H1 (cell line): ENCODE data around the gene PCCA. TPM values are rescaled to one million over a fixed set of nuclear protein-coding genes. Genes with fewer than 3 reads are reported as not detected.

Source experiments
- CTCF ChIA-PET: fragments of 300-600 bp; sonication (Branson Sonifier 250); formaldehyde crosslinking; loops from one replicate; lab custom pipeline; 2021; ENCODE audit not compliant: partially characterized antibody; lab: Charles Lee
- POLR2A ChIA-PET: fragments of 300-600 bp; sonication (Branson Sonifier 250); formaldehyde crosslinking; loops from one replicate; lab custom pipeline; 2021; ENCODE audit warnings: inconsistent platforms; ENCODE audit not compliant: partially characterized antibody; lab: Charles Lee
- DNase-seq, 2 experiments: peaks; one replicate each; pipeline versions ENCODE4 v3.0.0 to v3.0.0-alpha.2; 2010 to 2022; ENCODE audit warnings: low spot score in 2 of 2, low read depth in 1 of 2, mixed read lengths in 1 of 2
- FAIRE-seq: peaks from 2 replicates; lab custom pipeline; 2011; peaks lifted over from hg19 to GRCh38; lab: Jason Lieb, UNC
- H2AFZ ChIP-seq: 2 replicates; pipeline ENCODE4 v1.8.1; 2012; ENCODE audit warnings: low read length, inconsistent platforms
- H2AK5ac ChIP-seq: 2 replicates; pipeline ENCODE4 v1.6.1; 2013; ENCODE audit warnings: low read depth, low read length
- H2BK120ac ChIP-seq: replicated peaks from 2 replicates; pipeline ENCODE3; 2013; ENCODE audit warnings: low read depth, low read length, inconsistent platforms
- H2BK12ac ChIP-seq: 2 replicates; pipeline ENCODE4 v1.6.1; 2013; ENCODE audit warnings: low read depth, low read length
- H2BK15ac ChIP-seq: 2 replicates; pipeline ENCODE4 v1.6.1; 2013; ENCODE audit warnings: low read length
- H2BK20ac ChIP-seq: 2 replicates; pipeline ENCODE4 v1.6.1; 2013; ENCODE audit warnings: low read length
- H2BK5ac ChIP-seq: 2 replicates; pipeline ENCODE4 v1.6.1; 2013; ENCODE audit warnings: low read depth, low read length
- H3K14ac ChIP-seq: 2 replicates; pipeline ENCODE4 v1.6.1; 2013; ENCODE audit warnings: inconsistent platforms; ENCODE audit not compliant: insufficient read length
- H3K18ac ChIP-seq: 2 replicates; pipeline ENCODE4 v1.6.1; 2013; ENCODE audit warnings: low read length; ENCODE audit errors: extremely low read depth
- H3K23ac ChIP-seq: 2 replicates; pipeline ENCODE4 v1.6.1; 2013; ENCODE audit warnings: inconsistent platforms; ENCODE audit not compliant: insufficient read length
- H3K23me2 ChIP-seq: 2 replicates; pipeline ENCODE4 v1.6.1; 2013; ENCODE audit warnings: low read depth, low read length
- H3K27ac ChIP-seq: 2 replicates; pipeline ENCODE4 v1.6.1; 2011; ENCODE audit warnings: low read depth, low read length, inconsistent platforms
- H3K27me3 ChIP-seq, 4 experiments: replicated peaks in 1 of 4; 1 replicate in 1 of 4; 2 replicates in 3 of 4; pipeline versions ENCODE4 v1.6.1 to v1.8.1; 2011 to 2013; ENCODE audit warnings: low read length in 3 of 4, mild to moderate bottlenecking in 3 of 4, inconsistent platforms in 2 of 4, mixed read lengths in 2 of 4, moderate library complexity in 1 of 4; ENCODE audit not compliant: control insufficient read depth in 3 of 4, insufficient read depth in 3 of 4; ENCODE audit errors: extremely low read depth in 1 of 4
- H3K36me3 ChIP-seq, 4 experiments: 2 replicates each; pipeline versions ENCODE4 v1.6.1 to v1.8.1; 2011 to 2013; ENCODE audit warnings: mild to moderate bottlenecking in 4 of 4, low read length in 3 of 4, moderate library complexity in 2 of 4, control low read depth in 1 of 4, inconsistent platforms in 1 of 4; ENCODE audit not compliant: insufficient read depth in 4 of 4, control insufficient read depth in 2 of 4
- H3K4ac ChIP-seq: replicated peaks from 2 replicates; pipeline ENCODE3; 2013; ENCODE audit warnings: low read length, low read depth, mixed read lengths, inconsistent platforms; ENCODE audit not compliant: insufficient read length
- H3K4me1 ChIP-seq, 4 experiments: replicated peaks in 1 of 4; 1 replicate in 1 of 4; 2 replicates in 3 of 4; pipeline versions ENCODE4 v1.6.1 to v1.8.1; 2011 to 2013; ENCODE audit warnings: low read length in 3 of 4, inconsistent platforms in 2 of 4, mixed read lengths in 1 of 4; ENCODE audit not compliant: insufficient read depth in 4 of 4, control insufficient read depth in 3 of 4
- H3K4me2 ChIP-seq, 2 experiments: 2 replicates each; pipeline versions ENCODE4 v1.6.1 to v1.8.1; 2011 to 2013; ENCODE audit warnings: low read depth in 2 of 2, low read length in 2 of 2, control low read depth in 1 of 2, inconsistent platforms in 1 of 2, mild to moderate bottlenecking in 1 of 2; ENCODE audit not compliant: insufficient read depth in 1 of 2
- H3K4me3 ChIP-seq, 4 experiments: fragments of 200-600, 300-600 bp in 1 of 4; sonication (generic), shearing (Covaris generic), sonication (Bioruptor Twin) in 1 of 4; 2 replicates each; pipeline versions ENCODE4 v1.5.1 to v1.8.1; 2011 to 2016; ENCODE audit warnings: low read length in 4 of 4, low read depth in 3 of 4, control low read depth in 2 of 4, inconsistent platforms in 2 of 4, mild to moderate bottlenecking in 2 of 4, mixed read lengths in 1 of 4, moderate library complexity in 1 of 4; ENCODE audit not compliant: insufficient read depth in 2 of 4; ENCODE audit errors: extremely low read depth in 1 of 4
- H3K56ac ChIP-seq: replicated peaks from 2 replicates; pipeline ENCODE3; 2013; ENCODE audit warnings: low read depth, mild to moderate bottlenecking, mixed read lengths, low read length, inconsistent platforms; ENCODE audit not compliant: insufficient read length
- H3K79me1 ChIP-seq: 2 replicates; pipeline ENCODE4 v1.6.1; 2013; ENCODE audit warnings: low read depth, low read length, control low read depth
- H3K79me2 ChIP-seq, 2 experiments: 2 replicates each; pipeline versions ENCODE4 v1.6.1 to v1.8.1; 2012 to 2013; ENCODE audit warnings: low read length in 2 of 2, mild to moderate bottlenecking in 2 of 2, inconsistent platforms in 1 of 2; ENCODE audit not compliant: insufficient read depth in 2 of 2, control insufficient read depth in 1 of 2
- H3K9ac ChIP-seq, 4 experiments: replicated peaks in 1 of 4; 1 replicate in 1 of 4; 2 replicates in 3 of 4; pipeline versions ENCODE4 v1.6.1 to v1.8.1; 2011 to 2013; ENCODE audit warnings: low read depth in 3 of 4, low read length in 3 of 4, control low read depth in 2 of 4, mild to moderate bottlenecking in 2 of 4, moderate library complexity in 2 of 4, inconsistent platforms in 1 of 4; ENCODE audit errors: extremely low read depth in 1 of 4
- H3K9me3 ChIP-seq, 2 experiments: 2 replicates each; pipeline versions ENCODE4 v1.6.1 to v1.8.1; 2012 to 2013; ENCODE audit warnings: mild to moderate bottlenecking in 2 of 2, moderate library complexity in 2 of 2, control low read depth in 1 of 2, inconsistent platforms in 1 of 2, low read depth in 1 of 2, low read length in 1 of 2, mixed read lengths in 1 of 2; ENCODE audit not compliant: insufficient read depth in 2 of 2
- H4K20me1 ChIP-seq, 2 experiments: replicated peaks in 1 of 2; 2 replicates each; pipeline versions ENCODE3 to v1.8.1; 2011 to 2013; ENCODE audit warnings: inconsistent platforms in 2 of 2, low read length in 2 of 2, mild to moderate bottlenecking in 1 of 2; ENCODE audit not compliant: insufficient read depth in 2 of 2, control insufficient read depth in 1 of 2
- H4K5ac ChIP-seq: 2 replicates; pipeline ENCODE4 v1.6.1; 2013; ENCODE audit warnings: low read length, low read depth, mixed read lengths, inconsistent platforms; ENCODE audit not compliant: insufficient read length
- H4K8ac ChIP-seq: 2 replicates; pipeline ENCODE4 v1.8.0; 2013; ENCODE audit warnings: mild to moderate bottlenecking, moderate library complexity, low read length, inconsistent platforms; ENCODE audit not compliant: insufficient read depth; ENCODE audit errors: extremely low read depth
- H4K91ac ChIP-seq: replicated peaks from 2 replicates; pipeline ENCODE3; 2013; ENCODE audit warnings: low read length, mixed read lengths, inconsistent platforms; ENCODE audit not compliant: insufficient read length
- BCL11A ChIP-seq, 2 experiments: IDR thresholded peaks; one replicate each; pipeline ENCODE4 v1.6.1; 2011; ENCODE audit warnings: low read depth in 2 of 2, low read length in 2 of 2, mild to moderate bottlenecking in 2 of 2
- CREB1 ChIP-seq: IDR thresholded peaks from 2 replicates; pipeline ENCODE4 v1.6.1; 2012; ENCODE audit warnings: inconsistent platforms
- GABPA ChIP-seq: IDR thresholded peaks from 2 replicates; pipeline ENCODE4 v1.6.1; 2011; ENCODE audit warnings: mild to moderate bottlenecking, low read length, moderate library complexity, borderline replicate concordance; ENCODE audit not compliant: insufficient read depth
- JUN ChIP-seq: IDR thresholded peaks from 2 replicates; pipeline ENCODE4 v1.6.1; 2011; ENCODE audit warnings: low read depth, mild to moderate bottlenecking, improper control_type of control experiment, low read length
- JUND ChIP-seq: IDR thresholded peaks from 2 replicates; pipeline ENCODE4 v1.6.1; 2011; ENCODE audit warnings: mild to moderate bottlenecking, improper control_type of control experiment, low read length
- KDM5A ChIP-seq: fragments of 200-600 bp; IDR thresholded peaks from 2 replicates; pipeline ENCODE4 v1.7.1; 2012; ENCODE audit warnings: mild to moderate bottlenecking, low read length, inconsistent platforms, mixed read lengths
- MAFK ChIP-seq: IDR thresholded peaks from 2 replicates; pipeline ENCODE4 v1.6.1; 2012; ENCODE audit warnings: low read depth, mild to moderate bottlenecking, improper control_type of control experiment, low read length
- NRF1 ChIP-seq: IDR thresholded peaks from 2 replicates; pipeline ENCODE4 v1.6.1; 2011; ENCODE audit warnings: mild to moderate bottlenecking, low read depth, low read length, improper control_type of control experiment
- POU5F1 ChIP-seq: IDR thresholded peaks from 2 replicates; pipeline ENCODE4 v1.6.1; 2011; ENCODE audit warnings: low read depth, mild to moderate bottlenecking, low read length, moderate library complexity
- RFX5 ChIP-seq: IDR thresholded peaks from 2 replicates; pipeline ENCODE4 v1.6.1; 2011; ENCODE audit warnings: low read depth, low read length, improper control_type of control experiment, borderline replicate concordance
- TCF12 ChIP-seq: IDR thresholded peaks from 2 replicates; pipeline ENCODE4 v1.6.1; 2011; ENCODE audit warnings: low read depth, mild to moderate bottlenecking, low read length
- WGBS, 2 experiments: shearing (Covaris generic) in 1 of 2; methylation state at CpG; one replicate each; pipeline versions ENCODE4 v1.1.6 to v1.1.7; 2013 to 2015; ENCODE audit warnings: low lambda C conversion rate in 2 of 2, mixed read lengths in 2 of 2, inconsistent platforms in 1 of 2, low coverage in 1 of 2, missing lambda C conversion rate in 1 of 2; ENCODE audit not compliant: insufficient replicate concordance in 2 of 2, insufficient coverage in 1 of 2, insufficient read length in 1 of 2; ENCODE audit errors: extremely low coverage in 1 of 2, missing lambda C conversion rate in 1 of 2; 5-methylcytosine and 5-hydroxymethylcytosine counted together
- polyA plus RNA-seq, 7 experiments: library from polyadenylated mRNA; depleted of rRNA in 3 of 7; stranded (reverse) in 5 of 7; unstranded in 2 of 7; fragments of >200 nt in 5 of 7; fragments of 200-250 nt in 2 of 7; gene quantifications; 1 replicate in 5 of 7; 2 replicates in 1 of 7; 4 replicates in 1 of 7; pipeline versions ENCODE4 v1.2.1 to v1.2.3, GENCODE V29; 2011 to 2013; ENCODE audit warnings: missing spikeins in 2 of 7, mixed read lengths in 2 of 7
- total RNA-seq: library from RNA; stranded (reverse); fragmentation: NEBNext Ultra II Directional; extraction: Animal tissue kit (Norgen Biotek cat#: 25700); gene quantifications from 2 replicates; pipeline ENCODE4 v1.2.1, GENCODE V29; 2021
- TF ChIP-seq, protein P1 (sequence below): IDR thresholded peaks from 2 replicates; pipeline ENCODE4 v1.6.1; 2011; ENCODE audit warnings: low read depth, mild to moderate bottlenecking, low read length; ENCODE audit not compliant: insufficient read depth

The PCCA gene
- total and polyA plus RNA-seq, 2 of the 8 experiments (the other 6 are each of a cell fraction or from before 2014, with no cell fraction given): 18.4 to 49.8 TPM

DNA sequence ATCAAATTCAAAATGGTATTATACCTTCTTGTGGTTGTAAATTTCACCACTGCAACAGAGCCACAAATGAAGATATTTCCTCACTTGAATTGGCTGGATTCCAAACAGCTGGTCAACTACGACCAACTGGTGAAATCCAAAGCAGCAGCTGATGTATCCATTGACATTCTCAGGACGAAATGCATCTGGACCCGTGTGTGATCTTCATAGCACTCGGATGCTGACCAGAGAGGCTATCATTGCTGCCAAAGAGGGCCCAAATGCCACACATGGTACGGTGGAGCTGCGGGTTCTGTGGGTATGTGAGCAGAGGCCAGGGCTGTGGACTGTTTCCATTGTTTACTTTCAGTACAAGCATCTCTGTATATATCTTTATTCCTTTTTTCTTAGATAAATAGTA, 25.6 kb upstream of the PCCA start:
- WGBS, 2 experiments: 91% methylated on average over 6 of the region's 6 CpGs; no CpG with 5 or more reads in 1 of the 2 experiments
- TF ChIP-seq JUN (no peak), BCL11A (IDR thresholded peaks at IDR 0.05; ENCODE audit: low read depth in 2 of 2, low read length in 2 of 2) (no peak), MAFK (no peak), POU5F1 (no peak), JUND (no peak), KDM5A (no peak), GABPA (no peak), TCF12 (no peak), CREB1 (no peak), RFX5 (no peak), NRF1 (no peak)
- TF ChIP-seq, protein P1, sequence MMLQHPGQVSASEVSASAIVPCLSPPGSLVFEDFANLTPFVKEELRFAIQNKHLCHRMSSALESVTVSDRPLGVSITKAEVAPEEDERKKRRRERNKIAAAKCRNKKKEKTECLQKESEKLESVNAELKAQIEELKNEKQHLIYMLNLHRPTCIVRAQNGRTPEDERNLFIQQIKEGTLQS: no peak
- no peak overlapping the region for H3K4me2 ChIP-seq
- H3K4me1 ChIP-seq: peaks cover 0 to 2% (median under 1%) of the 10 kb centered on the region in 4 experiments; a peak in 4 of 7 replicates
- no peak overlapping the region for H2AK5ac ChIP-seq
- H4K20me1 ChIP-seq: no peaks in the 10 kb centered on the region
- no peak overlapping the region for H2BK5ac ChIP-seq
- no peak overlapping the region for H2BK20ac ChIP-seq
- FAIRE-seq (peak; percentile 71), DNase-seq (no peak)
- H3K18ac ChIP-seq: no peak overlapping the region
- ChIA-PET POLR2A (interaction anchor here (1.3 kb wide), 1 partner anchor 26 kb away, joined by 4 read pairs; the partner anchor contains the start of gene PCCA), CTCF (no interaction called here)
- no peak overlapping the region for H2AFZ ChIP-seq
- no peak overlapping the region for H3K4ac ChIP-seq
- H3K9me3 ChIP-seq: no peaks in the 10 kb centered on the region
- H3K9ac ChIP-seq: no peak overlapping the region
- no peak overlapping the region for H3K27ac ChIP-seq
- no peak overlapping the region for H3K23ac ChIP-seq
- H3K14ac ChIP-seq: no peak overlapping the region
- no peaks in the 10 kb centered on the region for H3K27me3 ChIP-seq
- no peaks in the 10 kb centered on the region for H3K79me1 ChIP-seq
- H2BK15ac ChIP-seq: no peak overlapping the region
- no peaks in the 10 kb centered on the region; the same call in 1 of the 2 replicates for H3K23me2 ChIP-seq
- H4K5ac ChIP-seq: no peak overlapping the region
- H3K36me3 ChIP-seq: no peaks in the 10 kb centered on the region
- H3K4me3 ChIP-seq: no peak overlapping the region
- no peak overlapping the region for H3K56ac ChIP-seq
- no peak overlapping the region for H4K8ac ChIP-seq
- peak overlapping the region; percentile 52 for H4K91ac ChIP-seq
- no peak overlapping the region for H2BK120ac ChIP-seq
- no peak overlapping the region for H2BK12ac ChIP-seq
- H3K79me2 ChIP-seq: no peaks in the 10 kb centered on the region
